B cell (primary cell): ENCODE measurements around the gene DCHS1. TPM values are rescaled to one million over a fixed set of nuclear protein-coding genes. Genes with fewer than 3 reads are reported as not detected.

Experiments used
- ATAC-seq: fragments of 200-7000 bp; cut with Tn5 transposase; one replicate; pipeline ENCODE4 v1.10.0; 2021; ENCODE audit warnings: low read depth, mild to moderate bottlenecking, moderate number of reproducible peaks, moderate library complexity
- CTCF ChIA-PET: fragments of 350-600 bp; sonication (Branson Sonifier 250); formaldehyde crosslinking; loops from one replicate; lab custom pipeline; 2021; ENCODE audit warnings: antibody characterized with exemption, inconsistent platforms; lab: Charles Lee
- POLR2A ChIA-PET: fragments of 350-600 bp; sonication (Branson Sonifier 250); formaldehyde crosslinking; loops from one replicate; lab custom pipeline; 2021; ENCODE audit warnings: antibody characterized with exemption; lab: Charles Lee
- DNase-seq: peaks from one replicate; pipeline ENCODE4 v3.0.0; 2013
- H2AFZ ChIP-seq: 2 replicates; pipeline ENCODE4 v1.6.1; 2012; ENCODE audit warnings: mild to moderate bottlenecking, low read depth, low read length; ENCODE audit not compliant: insufficient read depth, poor library complexity, severe bottlenecking
- H3K27ac ChIP-seq, 2 donors: 1 replicate in 1 of 2; 2 replicates in 1 of 2; pipeline ENCODE4 v1.5.1; 2012 to 2013; ENCODE audit warnings: low read length in 2 of 2, mild to moderate bottlenecking in 2 of 2, moderate library complexity in 1 of 2
- H3K27me3 ChIP-seq, 4 experiments: fragments of 200-600 bp in 1 of 4; sonication (generic) in 1 of 4; replicated peaks in 1 of 4; 1 replicate in 2 of 4; 2 replicates in 2 of 4; pipeline versions ENCODE4 v1.6.1 to v1.7.0; 2013 to 2016; ENCODE audit warnings: low read length in 3 of 4, mild to moderate bottlenecking in 2 of 4, mixed read lengths in 1 of 4, moderate library complexity in 1 of 4; ENCODE audit not compliant: insufficient read depth in 4 of 4, control insufficient read depth in 3 of 4; ENCODE audit errors: control extremely low read depth in 1 of 4
- H3K36me3 ChIP-seq, 2 experiments: replicated peaks in 1 of 2; 1 replicate in 1 of 2; 2 replicates in 1 of 2; pipeline versions ENCODE4 v1.6.1 to v1.7.1; 2013; ENCODE audit warnings: low read length in 1 of 2; ENCODE audit not compliant: insufficient read depth in 2 of 2, control insufficient read depth in 1 of 2; ENCODE audit errors: control extremely low read depth in 1 of 2, extremely low read depth in 1 of 2
- H3K4me1 ChIP-seq, 2 donors: fragments of 200-600 bp in 1 of 2; sonication (generic) in 1 of 2; 1 replicate in 1 of 2; 2 replicates in 1 of 2; pipeline versions ENCODE4 v1.5.1 to v1.6.1; 2013 to 2017; ENCODE audit warnings: low read length in 2 of 2; ENCODE audit not compliant: control insufficient read depth in 2 of 2, insufficient read depth in 2 of 2
- H3K4me2 ChIP-seq: replicated peaks from 2 replicates; pipeline ENCODE3; 2012; ENCODE audit warnings: mild to moderate bottlenecking, low read depth, low read length; ENCODE audit not compliant: poor library complexity, severe bottlenecking
- H3K4me3 ChIP-seq, 5 experiments: fragments of 200-600 bp in 1 of 5; sonication (generic) in 1 of 5; 1 replicate in 3 of 5; 2 replicates in 2 of 5; pipeline versions ENCODE4 v1.5.1 to v1.7.0; 2011 to 2016; ENCODE audit warnings: low read length in 4 of 5, mild to moderate bottlenecking in 4 of 5, low read depth in 2 of 5, control low read depth in 1 of 5, moderate library complexity in 1 of 5; ENCODE audit not compliant: insufficient read depth in 1 of 5; ENCODE audit errors: control extremely low read depth in 1 of 5, extremely low read depth in 1 of 5
- H3K79me2 ChIP-seq: fragments of 200-600 bp; sonication (generic); one replicate; pipeline ENCODE4 v1.6.0; 2016; ENCODE audit warnings: low read length; ENCODE audit not compliant: control insufficient read depth, insufficient read depth
- H3K9ac ChIP-seq: fragments of 200-600 bp; sonication (generic); 2 replicates; pipeline ENCODE4 v1.6.1; 2017; ENCODE audit warnings: mild to moderate bottlenecking, low read length, moderate library complexity
- H3K9me3 ChIP-seq, 3 donors: one replicate each; pipeline versions ENCODE4 v1.6.1 to v1.7.1; 2013; ENCODE audit warnings: low read length in 2 of 3; ENCODE audit not compliant: control insufficient read depth in 2 of 3, insufficient read depth in 1 of 3; ENCODE audit errors: control extremely low read depth in 1 of 3
- H4K20me1 ChIP-seq: 2 replicates; pipeline ENCODE4 v1.6.0; 2012; ENCODE audit warnings: mild to moderate bottlenecking, low read length; ENCODE audit not compliant: insufficient read depth, control insufficient read depth, poor library complexity, severe bottlenecking
- H3K27ac Mint-ChIP-seq: one replicate; pipeline ENCODE4 v1.8.0; 2021; ENCODE audit warnings: mixed read lengths
- H3K27me3 Mint-ChIP-seq: one replicate; pipeline ENCODE4 v1.8.0; 2021; ENCODE audit warnings: mixed read lengths
- H3K4me1 Mint-ChIP-seq: one replicate; pipeline ENCODE4 v1.8.0; 2021; ENCODE audit warnings: mixed read lengths
- H3K4me3 Mint-ChIP-seq: one replicate; pipeline ENCODE4 v1.8.0; 2021; ENCODE audit warnings: mixed read lengths
- H3K9me3 Mint-ChIP-seq: one replicate; pipeline ENCODE4 v1.8.0; 2022; ENCODE audit warnings: mixed read lengths; ENCODE audit not compliant: insufficient read depth
- CTCF ChIP-seq: fragments of 200-600 bp; IDR thresholded peaks from one replicate; pipeline ENCODE4 v1.8.0; 2022; ENCODE audit warnings: antibody characterized with exemption, mild to moderate bottlenecking
- EZH2 ChIP-seq: IDR thresholded peaks from 2 replicates; pipeline ENCODE4 v1.6.1; 2012; ENCODE audit warnings: borderline replicate concordance, low read depth, mild to moderate bottlenecking, moderate library complexity, low read length; ENCODE audit not compliant: insufficient read depth, poor library complexity, severe bottlenecking
- WGBS: methylation state at CpG from one replicate; pipeline ENCODE4 v1.1.5; 2013; ENCODE audit warnings: missing lambda C conversion rate; ENCODE audit not compliant: insufficient coverage; 5-methylcytosine and 5-hydroxymethylcytosine counted together
- intact Hi-C: fragments of 100-400 bp; cut with micrococcal nuclease; formaldehyde crosslinking; loops from one replicate; pipeline ENCODE4 v1.10.0; 2022
- polyA plus RNA-seq: library from polyadenylated mRNA; depleted of rRNA; stranded (reverse); fragments of >200 nt; gene quantifications from 2 replicates; pipeline ENCODE4 v1.2.3, GENCODE V29; 2012
- total RNA-seq, 2 donors: library from RNA; stranded (reverse); fragments of 120-200 nt in 1 of 2; gene quantifications; 1 replicate in 1 of 2; 2 replicates in 1 of 2; pipeline versions ENCODE4 v1.2.3 to v1.2.4, GENCODE V29; 2013 to 2022

The DCHS1 gene
- total and polyA plus RNA-seq, 2 donors (not counting 1 experiment from before 2014, with no cell fraction given) = 0.31 to 0.84 TPM

GRCh38 chr11:6653097-6653496 is 2.5 kb downstream of the DCHS1 start:
- H3K4me2 ChIP-seq = no peak overlapping the region

GRCh38 chr11:6652182-6652581 is 3.4 kb downstream of the DCHS1 start:
- no peak for ATAC-seq
- Histone ChIP-seq H3K4me1 (peaks cover 24 to 28% of the 10 kb centered on the region in 2 donors), H3K9me3 (no peaks in the 10 kb centered on the region), H2AFZ (no peak overlapping the region), H3K27ac (no peak overlapping the region), H3K79me2 (no peaks in the 10 kb centered on the region), H4K20me1 (no peaks in the 10 kb centered on the region), H3K27me3 (peaks cover 0 to 19% (median 12%) of the 10 kb centered on the region in 4 experiments), H3K4me2 (no peak overlapping the region), H3K9ac (no peak overlapping the region), H3K36me3 (no peaks in the 10 kb centered on the region), H3K4me3 (no peak overlapping the region)
- no peaks in the 10 kb centered on the region for H3K9me3 Mint-ChIP-seq
- no peak overlapping the region for H3K27ac Mint-ChIP-seq
- ChIA-PET CTCF (interaction anchor here (1.3 to 2.8 kb wide), 3 partner anchors 13 to 121 kb away, joined by 3 to 9 read pairs (median 5); partner anchors contain the start of gene ILK), POLR2A (no interaction called here)
- H3K4me1 Mint-ChIP-seq = peaks cover 9% of the 10 kb centered on the region
- H3K4me3 Mint-ChIP-seq = no peak overlapping the region
- WGBS = 79% methylated on average over 2 of the region's 3 CpGs
- peaks cover 12% of the 10 kb centered on the region for H3K27me3 Mint-ChIP-seq
- no peak for TF ChIP-seq EZH2
- TF ChIP-seq CTCF = no peak
- DNase-seq = no peak
- intact Hi-C loops = no loop called here

More at GRCh38 chr11:6653097-6653496, 2.5 kb downstream of the DCHS1 start:
- H2AFZ ChIP-seq = no peak overlapping the region
- no peaks in the 10 kb centered on the region for H3K9me3 Mint-ChIP-seq
- H3K27ac Mint-ChIP-seq = no peak overlapping the region
- ATAC-seq (no peak), DNase-seq (no peak)
- ChIA-PET CTCF (interaction anchor here (1.3 to 2.8 kb wide), 2 partner anchors 13 to 122 kb away, joined by 3 to 9 read pairs; no protein-coding TSS in a partner anchor), POLR2A (no interaction called here)
- no peaks in the 10 kb centered on the region for H3K79me2 ChIP-seq
- TF ChIP-seq EZH2 = no peak
- no peak for TF ChIP-seq CTCF
- H3K9me3 ChIP-seq = no peaks in the 10 kb centered on the region
- H3K27ac ChIP-seq = no peak overlapping the region
- H3K4me3 ChIP-seq = no peak overlapping the region
- H3K36me3 ChIP-seq = no peaks in the 10 kb centered on the region
- no peak overlapping the region for H3K9ac ChIP-seq
- H3K27me3 ChIP-seq = peaks cover 0 to 19% (median 12%) of the 10 kb centered on the region in 4 experiments
- H3K4me1 ChIP-seq = peaks cover 15 to 19% of the 10 kb centered on the region in 2 donors
- intact Hi-C loops = no loop called here
- peaks cover 9% of the 10 kb centered on the region for H3K4me1 Mint-ChIP-seq
- no peak overlapping the region for H3K4me3 Mint-ChIP-seq
- WGBS = 80% methylated on average over 1 of the region's 1 CpG
- peaks cover 13% of the 10 kb centered on the region for H3K27me3 Mint-ChIP-seq
- H4K20me1 ChIP-seq = no peaks in the 10 kb centered on the region
